HG03442 (cell line): Measurements from ENCODE around the gene MYMK.

Source experiments
- ATAC-seq: cut with Tn5 transposase; IDR thresholded peaks from one replicate; pipeline ENCODE4 v1.9.1; 2021; ENCODE audit warnings: mild to moderate bottlenecking, moderate library complexity; ENCODE audit not compliant: unreplicated experiment

Gene MYMK

DNA sequence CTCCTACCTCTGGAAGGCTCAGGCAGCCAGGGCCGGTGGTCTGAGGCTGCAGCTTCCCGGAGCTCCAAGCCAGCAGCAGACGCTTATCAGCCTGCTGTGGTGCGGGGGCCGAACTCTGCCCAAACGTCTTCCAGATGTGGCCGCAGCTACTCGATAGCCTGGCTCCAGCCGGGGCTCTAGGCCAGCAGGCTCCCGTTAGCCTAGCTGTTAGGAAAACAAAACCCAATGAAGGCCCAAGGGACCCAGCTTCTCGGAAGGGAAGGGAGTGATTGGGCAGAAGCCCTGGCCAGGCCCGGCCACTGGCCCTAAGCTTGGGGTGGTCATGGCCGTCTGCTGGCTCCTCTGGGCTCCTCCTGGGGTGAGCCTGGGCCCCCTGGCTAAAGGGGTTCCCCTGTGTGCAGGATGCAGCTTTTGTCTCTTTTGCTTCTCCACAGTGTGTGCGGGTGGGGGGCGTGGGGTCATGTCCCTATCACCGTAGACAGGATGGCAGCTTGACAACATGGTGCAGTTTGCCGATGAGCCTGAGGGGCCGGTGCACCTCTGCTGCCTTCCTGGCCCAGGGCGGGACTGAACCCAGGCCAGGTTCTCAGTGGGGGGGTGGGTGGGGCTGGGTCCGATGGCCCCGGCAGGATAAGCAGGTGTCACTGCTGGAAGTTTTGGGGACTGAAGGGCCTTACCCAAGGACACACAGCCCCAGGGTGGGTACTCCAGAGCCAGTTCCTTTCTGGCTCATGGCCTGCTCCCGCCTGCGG lies 18.7 kb downstream of the MYMK start:
- ATAC-seq, result no peak

DNA sequence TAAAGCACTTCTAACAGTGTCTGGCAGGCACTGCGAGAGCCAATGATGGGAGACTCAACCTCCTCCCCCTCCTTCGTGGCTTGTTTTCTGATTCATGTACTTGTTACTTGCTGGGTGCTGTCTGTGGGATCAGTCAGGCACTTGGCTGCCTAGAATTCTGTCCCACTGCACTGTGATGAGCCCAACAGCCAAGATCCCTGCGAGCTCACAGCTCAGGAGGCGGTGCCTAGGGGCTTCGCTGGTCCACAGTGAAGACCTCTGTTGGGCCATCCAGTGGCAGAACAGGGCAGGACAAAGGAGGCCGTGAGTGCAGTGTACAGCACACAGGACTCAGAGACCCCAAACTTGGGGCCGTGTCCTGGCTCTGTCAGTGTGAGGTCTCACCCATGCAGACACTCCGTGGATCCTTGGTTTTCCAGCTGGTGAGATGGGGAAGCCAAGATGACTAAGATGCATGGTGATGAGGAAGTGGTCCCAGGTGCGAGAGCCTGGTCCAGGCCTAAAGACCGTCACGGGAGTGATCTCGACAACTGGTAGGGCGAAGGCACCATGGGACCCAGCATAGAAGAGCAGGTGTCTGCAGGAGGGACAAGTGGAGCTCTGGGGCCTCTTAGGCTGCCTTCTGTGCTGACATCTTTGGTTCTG lies 19.5 kb downstream of the MYMK start:
- no peak for ATAC-seq

DNA sequence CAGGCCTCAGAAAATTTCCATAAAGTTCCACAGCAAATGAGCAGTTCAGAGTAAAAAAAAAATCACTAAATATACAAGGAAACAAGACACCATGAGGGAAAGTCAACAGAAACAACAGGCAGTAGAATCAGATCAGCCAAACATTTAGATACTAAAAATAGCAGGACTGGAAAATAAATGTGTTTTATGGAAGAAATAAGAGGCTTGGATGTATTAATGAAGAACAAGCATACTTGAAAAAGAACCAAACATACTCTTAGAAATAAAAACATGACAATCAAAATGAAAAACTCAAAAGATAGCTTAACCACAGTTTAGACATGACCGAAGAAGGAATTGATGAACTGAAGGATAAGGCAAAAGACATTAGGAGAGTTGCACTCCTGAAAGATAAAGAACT lies 22.6 kb downstream of the MYMK start:
- ATAC-seq, result no peak

DNA sequence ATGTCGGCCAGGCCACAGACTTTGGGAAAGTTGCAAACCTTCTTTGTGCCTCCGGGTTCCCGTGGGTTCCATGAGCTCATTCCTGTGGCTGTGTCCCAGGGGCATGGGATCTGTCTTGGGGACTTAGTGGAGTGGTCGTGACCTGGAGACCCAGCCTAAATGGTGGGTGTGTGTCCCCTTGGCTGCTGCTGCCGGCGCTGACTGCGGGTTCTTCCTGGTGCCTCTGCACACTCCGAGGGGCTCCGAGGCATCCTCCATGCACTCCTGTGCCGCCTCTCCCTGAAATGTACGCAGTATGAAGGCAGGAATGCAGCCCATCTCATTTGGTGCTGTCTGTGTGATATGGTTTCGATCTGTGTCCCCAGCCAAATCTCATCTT lies 24.9 kb downstream of the MYMK start:
- no peak for ATAC-seq

DNA sequence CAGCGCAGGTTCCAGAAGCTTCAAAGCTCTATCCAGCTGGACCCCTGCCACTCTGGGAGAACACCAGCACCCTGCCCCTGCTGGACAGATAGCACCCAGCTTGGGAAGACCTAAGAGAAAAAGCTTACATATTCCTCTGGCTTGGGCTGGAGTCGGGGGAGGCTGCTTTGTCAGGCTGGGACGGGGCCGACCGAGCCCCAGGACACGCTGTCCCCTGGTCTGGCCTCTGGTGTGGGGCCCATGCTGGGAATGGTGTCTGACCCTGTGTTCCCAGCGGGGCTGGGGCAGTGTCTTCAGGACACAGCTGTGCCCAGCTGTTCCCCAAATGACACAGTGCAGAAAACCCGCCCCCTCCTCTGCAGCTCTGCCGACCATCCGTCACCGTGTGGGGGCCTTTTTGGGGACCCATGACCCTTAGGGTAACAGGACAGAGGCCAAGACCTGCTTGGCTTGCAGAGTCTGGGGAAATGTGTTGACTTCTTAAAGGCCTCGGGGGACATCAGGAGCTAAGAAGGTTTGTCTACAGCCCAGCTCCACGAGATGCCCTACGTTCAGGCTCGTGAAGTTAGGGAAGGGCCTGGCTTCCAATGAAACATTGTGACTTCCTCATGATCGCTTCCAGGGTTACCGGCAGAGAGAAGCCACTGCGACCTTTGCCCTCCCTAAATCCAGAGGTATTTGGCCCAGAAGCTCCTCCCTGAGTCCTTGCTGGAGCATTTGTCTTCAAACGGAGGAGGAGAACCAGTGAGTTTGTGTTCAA lies 25.4 kb downstream of the MYMK start:
- no peak for ATAC-seq

DNA sequence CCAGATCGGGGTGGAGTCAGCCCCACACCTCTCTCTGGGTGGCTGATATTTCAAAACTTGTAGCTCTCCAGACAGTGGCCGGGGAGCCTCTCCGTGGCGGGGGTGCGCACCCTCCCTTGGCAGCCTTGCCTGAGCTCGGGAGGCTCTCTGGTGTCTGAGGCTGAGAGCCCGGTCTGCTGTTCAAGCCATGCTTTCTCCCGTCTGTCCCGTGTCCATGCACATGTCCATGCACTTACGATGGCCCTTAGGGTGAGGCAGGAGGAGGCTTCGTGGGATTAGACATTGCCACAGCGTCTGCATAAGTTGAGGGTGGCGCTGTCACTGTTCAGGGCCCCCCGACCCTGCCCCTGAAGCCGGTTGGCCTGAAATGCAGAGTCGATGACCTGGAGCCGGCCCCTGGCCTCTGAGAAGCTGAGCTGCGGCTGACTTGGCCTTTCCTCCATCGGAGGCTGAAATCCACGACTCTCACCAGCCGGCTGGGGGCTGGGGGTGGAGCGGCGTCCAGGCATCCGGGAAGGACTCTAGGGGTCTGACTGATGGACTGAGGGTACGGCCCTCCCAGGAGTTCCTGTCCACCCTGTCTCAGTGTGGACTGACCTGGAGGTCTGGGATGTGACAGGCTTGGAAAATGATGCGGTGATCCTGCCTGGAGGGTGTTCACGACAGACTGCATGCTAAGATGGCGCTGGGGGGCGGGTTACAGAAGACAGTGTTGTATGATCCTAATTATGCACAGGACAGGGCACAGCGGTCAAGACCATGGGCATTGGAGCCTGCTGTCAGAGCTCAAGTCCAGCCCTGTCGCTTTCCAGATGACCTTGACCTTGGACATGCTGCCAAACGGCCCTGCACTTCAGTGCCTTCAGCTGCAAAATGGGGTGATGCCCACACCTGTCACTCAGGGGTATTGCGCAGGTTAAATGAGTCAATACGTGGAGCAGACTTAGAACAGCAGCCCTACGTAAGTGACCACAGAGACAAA lies 27.6 kb downstream of the MYMK start:
- no peak for ATAC-seq

DNA sequence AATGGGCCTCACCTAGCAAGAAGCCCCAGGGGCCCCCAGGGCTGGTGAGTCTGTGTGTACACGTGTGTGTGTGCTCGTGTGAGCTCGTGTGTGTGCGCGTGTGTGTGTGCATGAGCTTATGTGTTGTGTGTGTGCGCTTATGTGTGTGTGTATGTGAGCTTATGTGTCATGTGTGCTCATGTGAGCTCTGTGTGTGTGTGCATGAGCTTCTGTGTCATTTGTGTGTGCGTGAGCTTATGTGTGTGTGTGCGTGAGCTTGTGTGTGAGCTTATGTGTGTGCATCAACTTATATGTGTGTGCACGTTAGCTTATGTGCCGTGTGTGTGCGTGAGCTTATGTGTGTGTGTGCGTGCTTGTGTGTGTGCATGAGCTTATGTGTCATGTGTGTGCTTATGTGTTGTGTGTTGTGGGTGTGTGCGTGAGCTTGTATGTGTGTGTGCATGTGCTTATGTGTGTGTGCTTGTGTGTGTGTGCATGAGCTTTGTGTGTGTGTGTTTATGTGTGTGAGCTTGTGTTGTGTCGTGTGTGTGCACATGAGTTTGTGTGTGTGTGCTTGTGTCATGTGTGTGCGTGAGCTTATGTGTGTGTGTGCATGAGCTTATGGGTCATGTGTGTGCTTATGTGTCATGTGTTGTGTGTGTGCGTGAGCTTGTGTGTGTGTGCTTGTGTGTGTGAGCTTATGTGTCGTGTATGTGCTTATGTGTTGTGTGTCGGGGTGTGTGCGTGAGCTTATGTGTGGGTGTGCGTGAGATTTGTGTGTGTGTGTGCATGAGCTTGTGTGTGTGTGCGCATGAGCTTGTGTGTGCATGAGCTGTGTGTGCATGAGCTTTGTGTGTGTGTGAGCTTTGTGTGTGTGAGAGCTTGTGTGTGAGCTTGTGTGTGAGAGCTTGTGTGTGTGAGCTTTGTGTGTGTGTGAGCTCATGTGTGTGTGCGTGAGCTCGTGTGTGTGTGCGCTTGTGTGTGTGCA lies 29.1 kb downstream of the MYMK start:
- no peak for ATAC-seq

DNA sequence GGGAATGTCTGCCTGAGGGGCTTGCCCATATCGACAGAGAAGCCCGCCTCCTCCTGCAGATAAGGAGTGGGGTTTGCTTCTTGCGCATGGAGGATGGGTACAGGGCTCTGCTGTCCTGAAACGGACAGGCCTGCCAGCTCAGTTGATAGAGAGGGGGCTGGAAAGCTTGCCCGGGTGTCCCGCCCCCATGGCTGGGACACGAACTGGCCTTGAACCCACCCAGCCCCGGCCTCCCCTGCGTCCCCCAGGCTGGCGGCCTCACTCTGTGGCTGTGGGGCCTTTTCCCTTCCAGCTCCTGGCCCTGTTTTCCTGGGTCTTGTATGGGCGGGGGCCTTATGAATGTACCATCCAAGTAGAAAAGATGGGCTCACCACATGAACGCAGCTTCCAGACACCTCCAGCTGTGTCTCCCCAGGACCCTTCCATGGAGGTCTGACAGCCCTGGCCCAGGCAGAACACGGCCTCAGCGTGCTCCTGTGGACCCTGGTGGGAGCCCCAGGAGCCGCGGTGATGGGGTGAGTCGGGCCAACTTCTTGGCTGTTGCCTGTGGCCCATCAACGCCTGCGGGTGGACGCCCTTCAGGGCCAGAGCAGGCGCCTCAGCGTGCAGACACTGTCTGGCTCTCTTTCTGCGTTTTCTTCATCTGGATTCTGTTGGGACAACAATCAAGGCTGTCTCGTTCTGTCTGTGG lies 30.0 kb downstream of the MYMK start:
- ATAC-seq, result no peak

DNA sequence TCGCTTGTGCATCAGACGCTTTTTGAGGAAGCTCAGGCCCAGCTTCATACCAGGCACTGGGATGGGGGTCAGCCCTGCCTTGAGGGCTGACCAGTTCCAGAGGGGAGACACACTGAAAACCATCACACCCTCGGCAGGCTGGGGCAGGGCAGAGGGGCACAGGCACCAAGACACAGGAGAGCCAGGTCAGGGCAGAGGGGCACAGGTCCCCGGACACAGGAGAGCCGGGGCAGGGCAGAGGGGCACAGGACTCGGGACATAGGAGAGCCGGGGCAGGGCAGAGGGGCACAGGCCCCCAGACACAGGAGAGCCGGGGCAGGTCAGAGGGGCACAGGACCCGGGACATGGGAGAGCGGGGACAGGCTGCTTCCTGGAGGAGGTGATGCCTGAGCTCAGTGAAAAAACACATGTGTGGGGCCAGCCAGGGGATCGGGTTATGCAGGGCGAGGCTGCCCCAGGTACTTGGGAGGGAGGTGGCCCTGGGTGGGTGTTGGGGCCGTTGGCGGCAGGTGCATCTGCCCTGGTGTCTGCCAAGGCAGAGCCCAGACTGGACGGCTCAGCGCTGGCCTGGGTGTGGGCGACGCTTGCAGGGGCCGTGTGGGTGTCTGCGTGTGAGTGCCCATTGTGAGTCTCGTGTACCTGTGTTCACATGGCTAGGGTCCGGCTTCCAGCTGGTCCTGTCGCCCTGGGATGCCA lies 30.8 kb downstream of the MYMK start:
- no peak for ATAC-seq

DNA sequence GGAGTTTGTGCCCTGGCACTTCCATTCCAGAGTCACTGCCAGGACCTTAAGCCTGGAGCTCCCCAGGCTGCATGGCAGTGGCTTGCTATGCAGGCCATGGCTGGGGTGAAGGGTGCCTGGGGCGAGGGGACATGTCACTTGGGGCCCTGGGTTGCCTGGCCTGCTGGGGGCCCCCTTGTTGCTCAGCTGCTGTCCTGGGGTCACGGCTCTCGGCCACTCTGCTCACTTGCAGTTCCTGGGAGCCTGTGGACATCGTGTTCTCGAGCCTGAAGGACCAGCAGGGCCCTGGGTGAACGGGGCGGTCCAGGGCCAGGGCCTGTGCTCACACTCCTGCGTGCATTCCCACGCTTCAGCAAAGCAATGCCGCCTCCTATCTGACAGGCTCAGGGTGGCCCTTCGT lies 31.3 kb downstream of the MYMK start:
- ATAC-seq, result no peak

DNA sequence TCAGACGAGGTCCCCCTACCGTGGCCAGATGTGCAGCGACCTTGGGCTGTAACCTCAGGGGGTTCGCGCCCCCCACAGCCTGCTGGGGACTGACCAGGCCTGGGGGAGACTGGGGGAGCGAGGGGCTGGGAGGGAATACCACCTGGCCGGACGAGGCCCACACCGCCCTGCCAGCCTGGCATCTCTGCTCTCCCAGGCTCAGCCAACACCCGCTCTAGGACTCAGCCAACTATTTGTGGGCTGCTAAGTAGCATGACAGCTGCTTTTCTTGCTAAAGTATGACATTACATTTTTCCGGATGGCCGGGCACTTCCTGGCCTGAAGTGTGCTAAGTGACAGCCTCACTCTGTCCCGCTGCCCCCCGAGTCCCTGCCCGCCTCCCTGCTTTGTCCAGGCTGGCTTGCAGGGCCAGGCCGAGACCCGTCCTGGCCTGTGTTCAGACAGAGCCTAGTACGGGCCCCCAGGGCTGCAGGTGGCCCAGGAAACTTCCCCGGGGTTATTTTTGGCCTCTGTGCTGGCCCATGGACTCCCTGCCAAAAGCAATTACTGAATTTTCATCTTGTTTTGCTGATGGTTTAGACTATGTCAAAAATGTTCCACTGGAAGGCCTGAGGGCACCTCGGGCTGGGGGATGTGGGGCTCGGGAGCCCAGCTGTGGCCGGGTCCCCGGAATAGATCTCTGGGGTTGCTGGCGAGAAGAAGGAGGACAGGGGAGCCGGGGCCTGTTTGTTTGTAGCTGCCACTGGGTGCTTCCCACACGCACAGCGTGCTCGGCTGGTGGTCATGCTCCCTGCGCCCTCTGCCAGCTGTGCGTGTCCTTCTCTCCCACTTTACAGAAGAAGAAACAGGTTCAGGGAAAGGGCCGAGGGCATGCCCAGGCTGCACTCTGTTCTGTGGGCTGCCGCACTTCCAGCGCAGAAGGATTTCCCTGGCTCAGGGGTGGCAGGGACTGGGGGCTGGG lies 32.4 kb downstream of the MYMK start:
- ATAC-seq, result no peak

DNA sequence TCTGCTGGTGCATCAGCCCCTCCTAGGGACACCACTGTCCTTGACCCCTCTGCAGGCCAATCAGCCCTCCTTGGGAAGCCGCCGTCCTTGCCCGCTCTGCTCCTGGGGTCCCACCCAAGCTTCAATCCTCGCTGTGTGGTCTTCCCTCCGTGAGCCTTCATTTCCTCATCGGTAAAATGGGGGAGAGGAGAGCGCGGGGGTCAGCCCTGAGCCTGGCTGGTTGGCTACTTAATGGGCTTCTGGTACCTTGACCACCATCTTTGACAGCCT lies 33.2 kb downstream of the MYMK start:
- no peak for ATAC-seq

DNA sequence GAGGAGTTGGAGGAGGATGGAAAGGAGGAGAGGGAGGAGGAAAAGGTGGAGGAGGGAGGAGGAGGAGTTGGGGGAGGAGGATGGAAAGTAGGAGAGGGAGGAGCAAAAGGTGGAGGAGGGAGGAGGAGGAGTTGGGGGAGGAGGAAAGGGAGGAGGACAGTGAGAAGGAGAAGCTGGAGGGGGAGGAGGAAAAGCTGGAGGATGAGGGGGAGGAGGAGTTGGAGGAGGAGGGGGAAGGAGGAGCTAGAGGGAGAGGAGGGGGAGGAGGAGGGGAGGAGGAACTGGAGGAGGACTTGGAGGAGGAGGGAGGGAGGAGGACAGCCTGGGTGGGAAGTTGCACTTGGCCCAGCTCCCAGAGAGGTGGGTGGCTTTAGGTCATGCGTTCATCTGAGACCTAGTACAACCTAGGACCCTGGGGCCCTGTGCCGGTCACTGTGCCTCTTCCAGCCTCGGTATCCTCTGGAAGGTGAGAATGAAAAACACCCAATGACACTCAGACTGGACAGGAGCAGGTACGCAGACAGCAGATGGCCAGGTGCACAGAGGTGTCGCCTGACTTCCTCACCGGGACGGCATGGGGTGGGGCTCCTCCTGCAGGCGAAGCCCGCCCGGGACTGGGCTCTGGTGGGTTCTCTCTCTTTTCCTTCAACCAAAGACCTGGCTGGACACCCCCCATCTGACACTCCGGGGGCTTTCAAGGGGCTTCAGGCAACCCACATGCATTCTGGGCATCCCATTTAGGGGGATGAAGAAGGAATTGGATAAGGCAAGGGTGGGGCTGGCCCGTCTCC lies 33.7 kb downstream of the MYMK start:
- ATAC-seq, result no peak

DNA sequence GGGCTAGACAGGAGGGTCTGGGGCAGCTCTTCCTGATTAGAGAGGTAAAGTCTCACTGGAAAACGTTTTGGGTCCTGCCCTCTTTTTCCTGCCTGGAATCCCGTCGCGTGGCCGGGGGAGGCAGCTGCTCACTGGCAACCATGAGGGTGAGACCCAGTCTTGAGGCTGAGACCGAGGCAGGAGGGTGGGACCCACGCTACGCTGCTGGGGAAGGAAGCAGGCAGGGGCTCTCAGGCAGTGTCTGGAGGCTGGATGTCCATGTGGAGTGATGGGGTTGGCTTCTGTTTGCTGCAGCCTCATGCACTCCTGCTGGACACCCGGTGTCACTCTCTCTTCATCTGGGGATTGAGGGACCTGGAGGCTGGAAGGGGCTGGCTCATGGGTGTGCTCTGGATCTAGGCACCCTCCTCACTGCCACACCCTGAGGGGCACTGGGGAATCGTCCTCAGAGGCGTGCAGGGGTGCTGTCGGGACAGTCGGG lies 34.5 kb downstream of the MYMK start:
- no peak for ATAC-seq

DNA sequence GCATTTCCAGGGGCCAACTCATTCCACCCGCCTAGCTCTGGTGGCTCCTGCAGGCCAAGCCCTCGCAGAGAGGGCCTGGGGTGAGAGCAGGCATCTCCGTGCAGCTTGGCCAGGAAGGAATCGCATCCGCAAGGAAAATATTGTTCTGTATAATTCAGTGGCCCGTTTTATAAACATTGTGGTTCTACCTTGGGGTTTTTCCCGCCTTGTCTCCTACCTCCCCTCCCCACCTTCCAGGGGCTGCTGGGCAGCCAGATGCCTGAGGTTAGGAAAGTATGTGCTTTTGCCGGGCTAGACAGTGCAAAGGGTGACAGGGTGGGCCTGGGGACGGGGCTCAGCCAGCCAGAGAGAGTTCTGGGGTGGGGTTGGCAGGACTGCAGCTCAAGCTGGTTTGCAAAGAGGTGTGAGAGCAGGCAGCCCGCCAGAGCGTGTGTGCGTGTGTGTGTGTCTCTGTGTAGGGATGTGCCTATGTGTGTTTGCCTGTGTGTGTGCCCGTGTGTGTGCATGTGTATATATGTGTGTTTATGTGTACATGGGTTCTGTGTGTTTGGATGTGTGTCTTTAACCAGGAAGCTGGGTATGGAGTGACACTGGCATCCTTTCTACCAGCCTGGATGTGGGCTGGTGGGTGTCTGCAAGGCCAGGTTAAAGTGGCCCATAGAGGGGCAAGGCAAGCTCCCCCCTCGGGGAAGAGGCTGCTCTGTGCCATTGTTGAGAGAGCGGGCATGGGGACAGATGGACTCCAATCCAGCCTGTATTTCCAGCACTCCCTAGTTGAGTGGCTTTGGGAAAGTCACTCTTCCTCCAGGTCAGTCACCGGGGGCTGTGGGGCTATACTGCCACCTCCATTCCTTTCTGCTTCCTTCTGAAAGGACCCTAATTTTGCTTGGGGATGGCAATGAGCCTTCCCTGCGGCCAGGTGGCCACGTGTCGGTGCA lies 35.2 kb downstream of the MYMK start:
- ATAC-seq, result no peak
